Activated effector memory CD4-positive, alpha-beta T cell treated with anti-CD3 and anti-CD28 coated beads, Interleukin-2, amount 50 U/mL, for 16 hours (primary cell): Measurements from ENCODE around the gene ALOX5.

Experiments
- DNase-seq: peaks from one replicate; pipeline ENCODE4 v3.0.0-alpha.2; 2020

The ALOX5 gene

GRCh38 chr10:45425621-45426563 lies 51.9 kb downstream of the ALOX5 start:
- DNase-seq: no peak

- DNase-seq: peak; percentile 58
Measured at GRCh38 chr10:45427262-45427969, 53.4 kb downstream of the ALOX5 start.

GRCh38 chr10:45427970-45428366 lies 54.0 kb downstream of the ALOX5 start:
- no peak for DNase-seq

GRCh38 chr10:45428611-45429510 lies 54.8 kb downstream of the ALOX5 start:
- peak; percentile 56 for DNase-seq

GRCh38 chr10:45429790-45430189 lies 55.8 kb downstream of the ALOX5 start:
- DNase-seq: no peak

- DNase-seq: no peak
Measured at GRCh38 chr10:45432113-45432512, 58.1 kb downstream of the ALOX5 start.

GRCh38 chr10:45432700-45433472 lies 58.9 kb downstream of the ALOX5 start:
- DNase-seq: peak; percentile 50

- DNase-seq: no peak
Measured at GRCh38 chr10:45433716-45434469, 59.9 kb downstream of the ALOX5 start.

GRCh38 chr10:45437587-45438465 lies 63.8 kb downstream of the ALOX5 start:
- DNase-seq: no peak

GRCh38 chr10:45438466-45439090 lies 64.6 kb downstream of the ALOX5 start:
- DNase-seq: no peak

GRCh38 chr10:45439365-45439764 lies 65.3 kb downstream of the ALOX5 start:
- DNase-seq: no peak

GRCh38 chr10:45439873-45440272 lies 65.9 kb downstream of the ALOX5 start:
- DNase-seq: no peak

GRCh38 chr10:45440511-45441062 lies 66.6 kb downstream of the ALOX5 start:
- DNase-seq: no peak

GRCh38 chr10:45441239-45442190 lies 67.5 kb downstream of the ALOX5 start:
- DNase-seq: no peak

- no peak for DNase-seq
Measured at GRCh38 chr10:45442251-45442650, 68.2 kb downstream of the ALOX5 start.

- DNase-seq: no peak
Measured at GRCh38 chr10:45442662-45443061, 68.6 kb downstream of the ALOX5 start.

GRCh38 chr10:45443101-45444009 lies 69.3 kb downstream of the ALOX5 start:
- no peak for DNase-seq
